Activated effector memory CD4-positive, alpha-beta T cell treated with anti-CD3 and anti-CD28 coated beads, Interleukin-2, amount 50 U/mL, for 16 hours (primary cell): ENCODE measurements around the gene HPS4.
"Not testable (repeated sequence)": the region's sequence is repeated elsewhere in the genome, so short reads cannot be mapped to it uniquely, and the experiment has no call there.

Source experiments
- DNase-seq: peaks from one replicate; pipeline ENCODE4 v3.0.0-alpha.2; 2020

Gene HPS4

GRCh38 chr22:26438776-26439175 lies 44.8 kb downstream of the HPS4 start:
- DNase-seq = not testable (repeated sequence)

GRCh38 chr22:26437694-26438392 lies 45.7 kb downstream of the HPS4 start:
- DNase-seq = no peak

- DNase-seq = no peak
These were observed 46.6 kb downstream of the HPS4 start for GRCh38 chr22:26436903-26437515.

- DNase-seq = no peak
These were observed 48.1 kb downstream of the HPS4 start for GRCh38 chr22:26435327-26436093.

- no peak for DNase-seq
These were observed 49.8 kb downstream of the HPS4 start for GRCh38 chr22:26433805-26434204.

- no peak for DNase-seq
These were observed 50.8 kb downstream of the HPS4 start for GRCh38 chr22:26432619-26433311.

GRCh38 chr22:26431261-26431995 lies 52.2 kb downstream of the HPS4 start:
- no peak for DNase-seq

- DNase-seq = no peak
These were observed 53.0 kb downstream of the HPS4 start for GRCh38 chr22:26430600-26430999.

GRCh38 chr22:26429458-26430286 lies 53.9 kb downstream of the HPS4 start:
- peak; percentile 68 for DNase-seq

- peak; percentile 93 for DNase-seq
These were observed 54.8 kb downstream of the HPS4 start, which contains the start of gene ASPHD2 for GRCh38 chr22:26428515-26429457. ASPHD2 (plus strand) TSS chr22:26429260; CDS start chr22:26433616, 4,356 bp downstream.

- DNase-seq = no peak
These were observed 56.7 kb downstream of the HPS4 start for GRCh38 chr22:26426924-26427323.

GRCh38 chr22:26418620-26419019 lies 65.0 kb downstream of the HPS4 start:
- DNase-seq = no peak

- DNase-seq = no peak
These were observed 66.2 kb downstream of the HPS4 start for GRCh38 chr22:26417406-26417805.

- no peak for DNase-seq
These were observed 66.8 kb downstream of the HPS4 start for GRCh38 chr22:26416670-26417276.

- no peak for DNase-seq
These were observed 67.3 kb downstream of the HPS4 start for GRCh38 chr22:26416256-26416655.

- no peak for DNase-seq
These were observed 69.2 kb downstream of the HPS4 start for GRCh38 chr22:26414347-26414746.

GRCh38 chr22:26410386-26410785 lies 73.2 kb downstream of the HPS4 start:
- DNase-seq = no peak

- DNase-seq = no peak
These were observed 73.8 kb downstream of the HPS4 start for GRCh38 chr22:26409719-26410335.

GRCh38 chr22:26408562-26409220 lies 74.9 kb downstream of the HPS4 start:
- DNase-seq = not testable (repeated sequence)
